NCI-H2081 (cell line): ENCODE measurements around the gene ZC3H4.

Experiments used
- DNase-seq, 2 experiments: peaks; one replicate each; lab custom pipeline; 2025; lab: John Stamatoyannopoulos, UW

ZC3H4 gene

DNA sequence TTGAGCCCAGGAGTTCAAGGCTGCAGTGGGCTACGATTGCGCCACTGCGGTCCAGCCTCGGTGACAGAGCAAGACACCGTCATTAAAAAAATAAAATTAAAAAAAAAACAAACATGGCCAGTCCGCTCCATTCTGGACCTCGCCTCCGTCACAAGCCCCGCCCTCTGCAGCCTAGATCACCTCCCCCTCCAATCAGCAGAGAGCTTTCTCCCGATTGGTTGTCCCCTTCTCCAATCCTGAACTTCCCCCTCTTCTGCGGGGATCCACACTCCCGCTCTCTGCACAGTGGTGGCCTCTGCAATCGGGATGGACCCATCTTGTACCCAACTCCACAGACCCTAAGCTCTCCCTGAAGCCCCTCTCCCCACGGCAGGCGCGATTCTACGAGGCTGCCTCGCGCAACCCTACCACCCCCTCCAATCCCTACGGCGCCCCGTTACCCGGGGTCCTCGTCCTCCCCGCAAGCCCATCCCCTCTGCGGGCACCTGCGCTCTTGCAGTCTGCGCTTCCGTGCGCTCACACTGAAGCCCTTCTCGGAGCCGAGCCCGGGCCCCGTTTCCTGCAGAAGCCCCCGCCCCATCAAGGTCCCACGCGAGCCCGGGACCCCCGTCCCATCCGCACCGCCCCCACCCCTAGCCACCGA is 65.7 kb downstream of the ZC3H4 start:
- peak; percentile 86 to 89 for DNase-seq

DNA sequence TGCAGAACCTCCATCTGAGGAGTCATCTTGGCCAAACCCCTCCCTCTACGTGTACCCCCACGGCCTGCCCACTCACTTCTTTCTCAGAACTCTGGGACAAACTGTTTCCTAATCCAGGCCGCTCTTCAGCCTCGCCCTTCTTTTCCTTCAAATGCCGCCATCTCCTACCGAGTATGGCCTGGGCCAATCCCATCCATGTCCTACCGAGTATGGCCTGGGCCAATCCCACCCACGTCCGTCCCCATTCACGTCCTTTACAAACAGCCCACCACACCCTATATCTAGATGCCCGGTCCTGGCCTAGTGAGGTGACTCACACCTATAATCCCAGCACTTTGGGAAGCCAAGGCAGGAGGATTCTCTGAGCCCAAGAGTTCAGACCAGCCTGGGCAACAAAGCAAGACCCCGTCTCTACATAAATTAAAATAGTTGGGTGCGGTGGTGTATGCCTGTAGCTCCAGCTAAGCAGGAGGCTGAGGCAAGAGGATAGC is 66.3 kb downstream of the ZC3H4 start:
- DNase-seq: no peak

DNA sequence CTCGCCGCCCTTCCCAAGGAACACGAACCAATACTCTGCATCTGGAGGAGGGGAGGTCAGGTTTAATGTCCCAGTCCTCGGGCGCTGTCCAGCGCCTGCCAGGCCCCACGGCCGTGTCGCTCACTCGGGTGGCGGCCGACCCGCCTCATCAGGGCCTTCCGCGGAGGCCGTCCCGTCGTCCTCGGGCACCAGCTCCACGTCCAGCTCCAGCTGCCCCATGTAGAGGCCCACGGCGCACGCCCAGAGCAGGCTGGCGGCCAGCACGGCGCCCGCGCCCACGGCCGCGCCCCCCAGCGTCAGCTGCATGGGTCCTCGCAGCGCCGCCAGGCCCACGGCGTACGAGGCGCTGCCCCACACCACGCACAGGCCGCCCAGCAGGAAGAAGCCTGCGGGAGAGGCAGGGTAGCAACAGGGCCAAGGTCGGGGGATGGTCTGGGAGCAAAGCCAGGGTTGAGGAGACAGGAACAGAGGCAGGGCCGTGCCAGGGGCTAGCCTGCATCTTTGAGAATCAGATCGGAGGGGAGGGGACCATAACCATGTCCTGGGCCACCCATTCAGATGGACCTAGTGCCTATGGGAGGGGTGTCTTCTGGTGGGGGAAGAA is 67.6 kb downstream of the ZC3H4 start:
- DNase-seq: no peak

DNA sequence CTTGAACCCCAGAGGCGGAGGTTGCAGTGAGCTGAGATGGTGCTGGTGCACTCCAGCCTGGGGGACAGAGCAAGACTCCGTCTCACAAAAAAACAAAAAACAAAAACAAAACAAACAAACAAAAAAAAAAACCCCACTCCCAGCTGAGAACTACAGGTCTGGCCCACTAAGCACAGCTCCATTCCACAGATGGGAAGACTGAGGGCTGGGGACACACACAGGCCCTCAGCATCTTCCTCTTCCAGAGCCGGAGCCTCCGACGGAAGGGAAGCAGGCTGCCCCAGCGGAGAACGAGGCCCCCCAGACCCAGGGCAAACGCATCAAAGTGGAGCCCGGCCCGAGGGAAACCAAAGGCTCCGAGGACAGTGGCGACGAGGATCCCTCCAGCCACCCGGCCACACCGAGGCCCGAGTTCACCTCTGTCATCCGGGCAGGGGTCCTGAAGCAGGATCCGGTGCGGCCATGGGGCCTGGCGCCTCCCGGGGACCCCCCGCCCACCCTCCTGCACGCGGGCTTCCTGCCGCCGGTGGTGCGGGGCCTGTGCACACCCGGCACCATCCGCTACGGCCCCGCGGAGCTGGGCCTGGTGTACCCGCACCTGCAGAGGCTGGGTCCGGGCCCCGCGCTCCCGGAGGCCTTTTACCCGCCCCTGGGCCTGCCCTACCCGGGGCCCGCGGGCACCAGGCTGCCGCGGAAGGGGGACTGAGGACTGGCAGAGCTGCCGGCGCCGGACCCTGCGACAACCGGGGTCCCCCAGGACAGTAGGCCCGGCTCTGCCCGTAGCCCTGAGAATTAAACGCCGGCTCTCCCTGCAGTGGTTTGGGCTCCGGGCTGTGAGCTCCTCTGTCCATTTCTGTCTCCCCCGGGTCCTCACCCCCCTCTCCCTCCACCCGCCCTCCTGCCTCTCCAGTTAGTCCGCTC is 68.4 kb downstream of the ZC3H4 start:
- no peak for DNase-seq

DNA sequence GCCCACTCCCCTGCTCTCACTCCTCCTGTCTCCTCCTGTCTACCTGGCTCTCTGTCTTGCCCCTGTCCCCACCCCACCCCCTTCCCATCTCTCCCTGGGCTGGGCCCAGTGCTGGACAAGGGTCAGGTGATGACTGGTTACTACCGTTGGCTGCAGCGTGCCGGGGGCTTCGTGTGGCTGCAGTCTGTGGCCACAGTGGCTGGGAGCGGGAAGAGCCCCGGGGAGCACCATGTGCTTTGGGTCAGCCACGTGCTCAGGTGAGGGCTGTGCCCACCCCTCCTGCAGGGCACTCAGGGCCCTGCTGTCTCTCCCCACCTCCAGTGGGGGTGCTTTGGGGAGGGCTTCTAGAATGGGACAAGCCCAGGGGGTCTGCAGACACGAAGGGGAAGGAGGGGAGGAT is 72.7 kb downstream of the ZC3H4 start:
- no peak for DNase-seq

DNA sequence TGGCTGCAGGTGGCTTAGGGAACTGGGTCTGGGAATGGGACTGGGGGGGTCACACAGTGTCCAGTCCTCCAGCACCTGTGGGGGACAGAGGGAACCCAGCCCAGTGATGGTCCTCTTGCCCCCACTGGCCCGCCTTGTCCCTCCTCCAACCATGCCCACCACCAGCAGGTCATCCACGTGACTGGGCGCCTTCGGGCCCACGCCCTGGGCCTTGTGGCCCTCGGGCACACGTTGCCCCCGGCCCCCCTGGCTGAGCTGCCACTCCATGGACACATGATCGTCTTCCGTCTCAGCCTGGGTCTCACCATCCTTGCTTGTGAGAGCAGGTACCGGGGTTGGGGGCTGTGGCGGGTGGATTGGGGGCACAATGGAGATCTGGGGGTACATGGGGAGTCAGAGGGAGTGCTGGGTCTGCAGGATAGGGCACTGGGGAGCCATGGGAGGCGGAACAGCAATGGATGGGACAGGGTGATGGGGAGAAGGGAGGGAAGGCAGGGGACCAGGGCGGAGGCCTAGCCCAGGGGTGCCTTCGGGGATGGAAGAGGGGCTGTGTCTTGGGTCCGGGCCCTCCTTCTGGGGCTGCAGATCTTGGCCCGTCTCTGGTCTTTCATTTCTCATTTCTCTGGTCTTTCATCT is 74.2 kb downstream of the ZC3H4 start:
- DNase-seq: no peak

DNA sequence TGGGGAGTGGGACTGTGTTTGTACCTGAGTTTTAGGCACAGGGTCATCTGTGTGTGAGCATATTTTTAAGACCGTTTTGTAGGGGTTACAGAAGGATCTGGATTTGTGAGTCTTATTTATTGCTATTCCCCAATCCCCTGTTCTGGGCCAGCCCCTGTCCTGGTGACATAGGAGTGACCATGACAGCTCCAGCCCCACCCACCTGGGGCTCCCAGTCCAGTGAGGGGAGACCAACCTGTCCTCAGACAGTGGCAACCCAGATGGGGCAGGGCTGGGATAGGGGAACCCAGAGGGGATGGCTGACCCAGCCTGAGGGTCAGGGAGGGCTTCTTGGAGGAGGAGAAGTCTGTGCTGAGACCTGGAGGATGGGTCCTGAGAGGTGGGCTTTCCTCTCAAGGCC is 75.8 kb downstream of the ZC3H4 start:
- no peak for DNase-seq

DNA sequence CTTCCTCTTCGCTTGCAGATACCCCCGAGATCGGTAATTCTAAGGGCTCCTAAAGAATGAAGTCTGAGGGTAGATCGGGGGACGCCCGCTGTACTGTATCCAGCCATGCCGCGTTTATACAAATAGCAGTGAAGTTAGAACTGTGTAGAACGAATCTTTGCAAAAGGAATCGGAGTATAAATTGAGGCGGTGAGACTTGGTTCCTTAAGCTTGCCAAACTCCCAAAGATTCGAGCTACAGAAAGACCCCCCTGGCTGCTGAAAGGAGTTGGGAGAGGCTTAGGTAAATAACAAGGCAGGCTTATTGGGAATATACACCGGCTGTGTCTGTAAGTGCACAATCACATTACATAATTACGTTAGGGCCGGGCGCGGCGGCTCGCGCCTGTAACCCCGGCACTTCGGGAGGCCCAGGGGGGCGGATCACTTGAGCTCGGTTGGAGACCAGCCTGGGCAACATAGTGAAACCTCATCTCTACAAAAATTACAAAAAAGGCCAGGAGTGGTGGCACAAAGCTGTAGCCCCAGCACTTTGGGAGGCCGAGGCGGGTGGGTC is 77.4 kb downstream of the ZC3H4 start:
- peak; percentile 18 to 52 for DNase-seq

DNA sequence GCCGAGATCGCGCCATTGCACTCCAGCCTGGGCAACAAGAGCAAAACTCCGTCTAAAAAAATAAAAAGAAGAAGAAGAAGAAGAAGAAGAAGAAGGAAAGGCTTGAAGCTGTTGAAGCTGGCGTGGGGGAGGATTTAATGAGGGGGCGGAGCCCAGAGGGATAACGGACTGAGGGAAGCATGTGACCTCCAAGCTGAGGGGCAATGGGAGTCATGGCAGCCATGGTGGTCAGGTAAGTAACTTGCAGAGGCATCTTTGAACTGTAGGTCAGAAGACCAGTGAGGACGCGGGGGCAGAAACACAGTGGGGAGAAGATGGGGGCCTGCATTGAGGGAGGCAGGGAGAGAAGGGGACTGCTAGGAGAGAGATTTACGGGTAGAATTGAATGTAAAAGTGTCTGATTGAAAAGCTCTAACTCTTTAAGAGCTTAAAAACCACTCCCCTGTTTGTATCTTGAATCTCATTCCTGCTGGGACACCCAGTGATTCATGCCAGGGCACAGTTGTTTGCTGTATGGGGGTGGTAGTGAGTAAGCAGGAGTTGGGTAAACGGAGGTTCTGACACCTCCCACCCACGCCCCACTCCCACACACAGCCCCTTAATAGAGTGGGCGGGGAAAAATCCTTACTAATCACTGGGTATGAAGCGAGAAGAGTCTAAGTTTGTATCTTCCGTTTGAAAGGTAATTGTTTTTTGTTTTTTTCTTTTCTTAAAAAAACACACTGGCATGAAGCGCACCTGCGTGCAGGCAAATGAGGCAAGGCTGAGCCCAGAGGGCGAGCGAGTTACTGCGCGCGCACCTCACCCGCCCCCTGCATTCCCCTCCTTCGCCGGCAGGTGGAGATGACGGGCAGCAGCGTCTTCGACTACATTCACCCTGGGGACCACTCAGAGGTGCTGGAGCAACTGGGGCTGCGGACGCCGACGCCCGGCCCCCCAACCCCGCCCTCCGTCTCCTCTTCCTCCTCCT is 78.2 kb downstream of the ZC3H4 start:
- peak; percentile 79 to 82 for DNase-seq

DNA sequence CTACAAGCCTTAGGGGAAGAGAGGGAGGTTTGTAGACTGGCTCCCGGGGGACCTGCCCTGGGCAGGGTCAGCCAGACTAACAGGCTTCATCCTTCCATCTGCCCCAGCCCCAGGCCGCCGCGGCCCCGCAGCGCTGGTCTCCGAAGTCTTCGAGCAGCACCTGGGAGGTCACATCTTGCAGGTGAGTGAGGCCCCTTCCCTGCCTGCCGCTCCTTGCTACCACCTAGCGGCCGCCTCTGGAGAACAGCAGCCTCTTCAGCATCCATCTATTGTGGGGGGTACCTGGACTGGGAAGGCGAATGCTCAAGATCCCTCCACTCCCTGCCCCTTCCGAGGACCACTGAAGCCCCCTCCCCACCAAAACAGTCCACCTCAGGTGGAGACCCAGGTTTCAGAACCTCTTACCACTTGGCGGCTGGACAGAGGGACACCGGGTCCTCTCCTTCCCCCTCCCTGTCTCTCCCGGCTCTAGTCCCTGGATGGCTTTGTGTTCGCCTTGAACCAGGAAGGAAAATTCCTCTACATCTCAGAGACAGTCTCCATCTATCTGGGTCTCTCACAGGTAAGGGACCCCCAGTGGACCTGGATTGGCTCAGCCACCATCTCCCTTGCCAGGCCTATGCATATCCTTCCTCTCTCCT is 81.3 kb downstream of the ZC3H4 start:
- peak; percentile 46 to 49 for DNase-seq

DNA sequence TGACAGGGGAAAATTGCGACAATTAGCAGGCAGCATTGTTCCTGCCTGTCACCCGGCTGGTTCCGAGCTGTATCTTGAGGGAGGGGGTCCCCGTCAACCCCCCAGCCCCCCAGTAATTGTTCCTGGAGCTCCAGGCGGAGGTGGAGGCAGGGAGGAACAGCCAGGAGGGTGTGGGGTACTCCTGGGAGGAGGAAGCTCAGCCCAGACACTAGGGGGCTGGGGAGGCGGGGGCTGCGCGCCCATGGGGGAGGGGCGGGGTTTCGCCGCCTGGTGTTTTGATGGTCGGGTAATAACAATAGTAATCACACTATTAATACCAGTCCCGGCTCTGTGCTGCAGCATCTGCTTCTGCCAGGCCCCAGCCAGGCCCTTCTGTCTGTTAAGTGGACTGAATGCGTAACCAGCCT is 85.4 kb downstream of the ZC3H4 start:
- DNase-seq: no peak

DNA sequence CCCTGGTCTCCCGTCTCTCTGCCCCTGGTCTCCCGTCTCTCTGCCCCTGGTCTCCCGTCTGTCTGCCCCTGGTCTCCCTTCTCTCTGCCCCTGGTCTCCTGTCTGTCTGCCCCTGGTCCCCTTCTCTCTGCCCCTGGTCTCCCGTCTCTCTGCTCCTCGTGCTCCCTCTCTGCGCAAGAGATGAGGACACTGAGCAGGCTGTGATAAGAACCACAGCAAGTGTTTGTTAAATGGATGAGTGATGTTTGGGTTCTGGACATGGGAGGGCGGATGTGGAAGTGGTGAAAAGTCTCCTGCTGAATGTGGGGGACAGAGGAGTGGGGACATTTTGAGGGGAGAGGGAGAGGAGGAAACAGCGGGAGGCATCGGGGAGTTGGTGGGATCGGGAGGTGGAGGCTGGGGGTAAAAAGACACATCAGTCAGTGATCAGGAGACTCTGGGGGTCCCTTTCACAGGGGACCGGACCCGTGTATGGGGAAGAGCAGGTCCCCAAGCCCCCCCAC is 85.9 kb downstream of the ZC3H4 start:
- no peak for DNase-seq

DNA sequence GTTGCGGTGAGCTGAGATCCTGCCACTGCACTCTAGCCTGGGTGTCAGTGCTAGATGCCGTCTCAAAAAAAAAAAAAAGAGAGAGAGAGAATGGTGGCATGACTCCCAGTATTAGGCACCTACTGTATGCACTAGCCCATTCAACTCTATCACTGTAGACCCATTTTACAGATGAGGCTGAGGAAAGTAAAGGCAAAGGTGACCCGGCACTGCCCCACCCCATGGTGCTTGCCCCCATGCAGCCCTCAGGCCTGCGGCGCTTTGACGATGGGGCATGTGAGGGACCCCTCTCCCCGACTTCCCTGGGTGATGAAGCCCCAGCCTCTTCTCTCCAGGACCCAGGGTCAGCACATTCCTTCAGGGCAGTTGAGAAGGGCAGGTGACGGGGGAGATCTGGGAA is 86.7 kb downstream of the ZC3H4 start:
- no peak for DNase-seq

DNA sequence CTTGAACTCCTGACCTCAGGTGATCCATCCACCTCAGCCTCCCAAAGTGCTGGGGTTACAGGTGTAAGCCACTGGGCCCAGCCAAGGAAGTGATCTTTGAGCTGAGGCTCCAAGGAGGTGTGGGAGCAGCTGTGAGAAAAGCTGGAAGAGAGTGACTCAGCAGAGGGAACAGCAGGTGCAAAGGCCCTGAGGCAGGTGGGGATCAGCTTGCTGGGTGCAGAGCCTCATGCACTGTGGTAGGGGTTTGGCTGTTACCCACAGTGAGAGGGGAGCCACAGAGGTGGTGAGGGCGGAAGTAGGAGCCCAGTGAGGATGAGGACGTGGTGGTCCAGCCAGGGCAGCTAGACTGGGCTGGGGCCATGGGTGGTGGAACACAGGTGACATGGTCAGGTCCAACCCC is 87.4 kb downstream of the ZC3H4 start:
- DNase-seq: no peak

DNA sequence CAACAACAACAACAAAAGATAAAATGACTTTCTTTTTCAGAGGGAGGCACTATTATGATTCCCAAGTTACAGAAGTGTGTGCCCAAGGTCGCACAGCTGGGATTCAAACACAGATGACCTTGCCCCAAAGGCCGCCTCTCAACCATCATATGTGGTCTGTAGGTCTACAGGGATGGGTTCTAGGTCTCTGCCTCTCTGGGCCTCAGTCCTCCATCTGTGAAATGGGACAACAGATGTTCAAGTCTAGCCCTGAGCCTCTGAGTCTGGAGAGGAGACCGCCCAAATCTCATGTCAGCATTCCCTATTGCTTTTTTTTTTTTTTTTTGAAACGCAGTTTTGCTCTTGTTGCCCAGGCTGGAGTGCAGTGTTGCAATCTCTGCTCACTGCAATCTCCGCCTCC is 89.1 kb downstream of the ZC3H4 start:
- DNase-seq: no peak

DNA sequence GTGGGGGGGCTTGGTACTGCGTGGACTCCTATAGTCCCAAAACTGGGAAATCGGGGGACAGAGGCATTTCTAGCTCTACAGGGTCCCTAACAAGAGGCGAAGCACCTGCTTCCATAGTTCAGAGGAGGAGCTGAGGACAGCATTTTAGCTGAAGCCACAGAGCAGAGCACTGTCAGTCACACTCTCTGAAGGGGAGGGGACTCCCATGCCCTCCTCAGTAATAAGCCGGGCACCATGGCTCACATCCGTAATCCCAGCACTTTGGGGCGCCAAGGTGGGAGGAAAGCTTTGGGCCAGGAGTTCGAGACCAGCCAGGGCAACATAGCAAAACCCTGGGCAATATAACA is 90.2 kb downstream of the ZC3H4 start:
- DNase-seq: no peak

DNA sequence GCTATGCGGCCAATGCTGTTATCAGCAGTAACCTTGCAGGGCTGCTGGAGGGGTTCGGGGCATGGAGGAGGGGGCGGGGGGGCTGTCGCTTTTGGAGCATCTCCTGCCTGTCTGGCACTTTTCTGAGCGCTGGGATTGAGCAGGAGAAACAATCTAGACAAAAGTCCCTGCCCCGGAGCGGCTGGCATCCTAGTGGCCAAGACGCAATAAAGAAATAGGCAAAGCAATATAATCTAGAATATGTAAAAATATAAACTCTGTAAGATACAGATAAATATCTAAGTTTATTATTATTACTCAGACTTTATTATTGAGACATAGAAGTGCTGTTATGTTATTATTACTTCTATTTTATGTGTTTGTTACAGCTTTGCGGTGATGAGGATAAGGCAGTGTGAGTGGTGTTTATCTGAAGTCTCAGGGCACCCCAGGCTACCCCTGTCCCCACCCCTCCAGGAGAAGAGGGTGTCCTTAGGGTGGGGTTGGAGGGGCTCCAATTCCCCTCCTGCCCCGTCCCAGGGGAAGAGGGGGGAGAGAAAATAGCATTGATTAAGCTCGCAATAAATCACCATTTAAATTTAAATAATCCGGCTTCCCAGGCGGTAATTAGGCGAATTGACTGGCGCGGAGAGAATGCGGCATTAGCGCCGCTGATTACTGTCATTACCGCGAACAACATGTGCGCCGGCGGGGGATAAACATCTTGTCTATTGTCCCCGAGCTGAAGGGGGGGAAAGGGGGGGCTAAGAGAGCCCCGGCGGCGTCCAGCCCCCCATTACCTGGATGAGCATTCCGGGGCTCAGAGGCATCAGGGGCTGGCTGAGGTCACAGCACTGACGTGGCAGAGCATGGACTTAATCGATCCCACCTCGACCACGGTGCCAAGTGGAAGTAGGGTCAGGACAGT is 90.8 kb downstream of the ZC3H4 start:
- DNase-seq: peak in 1 of 2 experiments; percentile 39

DNA sequence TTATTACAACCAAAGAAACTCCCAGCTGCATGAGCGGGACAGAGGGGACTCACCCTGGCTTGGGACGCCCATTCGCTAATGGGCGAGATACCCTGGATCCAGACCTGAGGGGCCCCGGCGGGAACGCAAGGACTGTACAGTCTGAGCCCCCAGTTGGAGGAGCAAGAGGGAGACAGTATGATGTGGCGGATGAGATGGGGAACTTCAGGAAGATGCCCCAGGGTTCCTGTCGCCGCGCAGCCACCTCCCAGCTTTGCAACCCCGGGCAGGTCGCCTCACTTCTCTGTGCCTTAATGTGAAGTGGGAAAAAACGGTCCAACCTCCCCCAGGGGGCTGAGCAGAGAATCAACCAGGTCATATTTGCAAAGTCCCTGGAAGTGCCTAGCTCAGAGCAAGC is 91.4 kb downstream of the ZC3H4 start:
- DNase-seq: no peak

DNA sequence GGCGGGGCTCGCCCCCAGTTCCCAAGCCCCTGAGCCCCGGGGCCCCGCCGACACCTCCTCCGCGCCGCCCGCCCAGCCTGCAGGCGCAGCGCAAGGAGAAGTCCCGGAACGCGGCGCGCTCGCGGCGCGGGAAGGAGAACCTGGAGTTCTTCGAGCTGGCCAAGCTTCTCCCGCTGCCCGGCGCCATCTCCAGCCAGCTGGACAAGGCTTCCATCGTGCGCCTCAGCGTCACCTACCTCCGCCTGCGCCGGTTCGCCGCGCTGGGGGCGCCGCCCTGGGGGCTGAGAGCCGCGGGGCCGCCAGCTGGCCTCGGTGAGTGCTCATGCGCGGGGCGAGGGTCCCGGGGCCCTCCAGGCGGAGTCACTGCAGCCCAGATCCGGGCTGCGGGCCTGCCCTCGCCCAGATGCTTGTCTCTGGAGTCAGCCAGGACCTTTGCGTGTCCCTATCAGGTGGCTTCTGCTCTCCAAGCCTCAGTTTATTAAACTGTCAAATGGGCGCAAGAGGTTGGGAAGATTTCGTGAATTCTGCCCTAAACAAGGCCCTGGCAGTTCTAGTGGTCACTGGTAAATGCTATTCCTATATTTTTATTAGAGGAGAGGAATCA is 91.9 kb downstream of the ZC3H4 start:
- DNase-seq: no peak
